Left colon (tissue), 2 donors: ENCODE results near the gene A3GALT2. TPM values are rescaled to one million over a fixed set of nuclear protein-coding genes. Genes with fewer than 3 reads are reported as not detected.

ENCODE experiments used
- ATAC-seq: fragments of 200-7000 bp; cut with Tn5 transposase; one replicate; pipeline ENCODE4 v1.9.1; 2020; ENCODE audit warnings: mild to moderate bottlenecking, moderate library complexity
- DNase-seq, 2 donors: peaks; one replicate each; pipeline ENCODE4 v3.0.0-alpha.2; 2020
- intact Hi-C, 2 donors: fragments of 100-400 bp; cut with DNase I in 1 of 2; cut with micrococcal nuclease in 1 of 2; formaldehyde crosslinking; loops; one replicate each; pipeline versions ENCODE4 v1.11.2 to v1.14.0; 2022; cut with DNase I, micrococcal nuclease
- microRNA-seq, 2 donors: library from miRNA; unstranded; fragments of <30 nt; microRNA quantifications; one replicate each; pipeline versions ENCODE4 v1.1.0 to v1.2.0, GENCODE V29; 2020
- total RNA-seq, 2 donors: library from RNA; stranded (reverse); fragmentation: NEBNext Ultra II Directional; extraction: Animal tissue kit (Norgen Biotek cat#: 25700); gene quantifications; one replicate each; pipeline ENCODE4 v1.2.1, GENCODE V29; 2021
- donor health status: DM: no; HTN: no; CAD: no.
- donor health status: DM: yes; HTN: yes; CAD: no.

The A3GALT2 gene
- total RNA-seq, 2 donors from 2014 or later: not detected

DNA sequence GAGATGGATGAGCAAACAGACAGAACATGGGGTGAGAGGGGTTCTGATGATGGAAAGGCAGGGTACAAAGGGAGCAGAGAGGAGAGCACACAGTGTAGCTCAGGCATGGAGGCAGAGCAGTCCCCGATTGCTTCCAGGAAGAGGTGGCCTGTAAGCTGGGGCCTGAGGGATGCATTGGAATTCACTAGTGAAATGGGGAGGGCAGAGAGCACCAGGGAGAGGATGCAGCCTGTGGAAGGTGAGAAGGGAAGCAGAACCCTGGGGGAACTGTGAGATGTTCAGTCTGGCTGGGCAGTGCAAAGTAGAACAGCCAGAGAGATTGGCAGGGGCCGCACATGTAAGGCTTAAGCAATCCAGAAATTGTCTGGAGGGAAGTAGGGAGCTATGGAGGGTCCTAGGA lies 52.4 kb downstream of the A3GALT2 start:
- intact Hi-C loops: no loop called here
- no peak for DNase-seq
- ATAC-seq: no peak

DNA sequence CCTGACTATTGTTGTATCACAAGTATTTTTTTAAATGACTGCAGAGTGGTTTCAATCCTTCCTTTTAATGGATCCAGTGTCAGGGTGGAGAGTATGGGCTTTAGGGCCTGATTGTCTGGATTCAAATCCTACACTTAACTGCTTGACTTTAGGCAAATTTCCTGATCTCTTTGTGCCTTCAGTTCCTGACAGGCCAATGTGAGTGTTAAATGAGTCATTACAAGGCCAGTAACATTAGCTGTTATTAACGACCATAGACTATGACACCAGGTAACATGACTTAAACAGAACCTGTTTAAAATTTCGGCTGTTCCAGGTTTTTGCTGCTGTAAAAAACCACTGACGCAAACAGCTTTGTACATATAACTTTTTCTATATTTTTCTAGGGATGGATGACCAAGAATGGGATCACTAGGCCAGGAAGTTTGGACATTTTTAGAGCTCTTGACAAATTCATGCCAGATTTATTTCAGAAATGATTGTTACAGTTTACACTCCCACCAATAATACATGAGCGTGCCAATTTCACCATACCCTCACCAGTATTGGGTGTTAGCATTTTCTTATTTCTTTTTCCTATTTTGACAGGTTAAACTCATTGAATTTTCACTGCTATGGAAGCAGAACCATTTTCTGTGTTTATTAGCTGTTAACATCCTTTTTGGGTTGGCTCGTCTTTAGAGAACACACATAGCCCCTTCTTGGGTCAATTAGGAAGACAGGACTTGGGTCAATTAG lies 53.3 kb downstream of the A3GALT2 start:
- DNase-seq: no peak
- ATAC-seq: no peak
- intact Hi-C loops: no loop called here

DNA sequence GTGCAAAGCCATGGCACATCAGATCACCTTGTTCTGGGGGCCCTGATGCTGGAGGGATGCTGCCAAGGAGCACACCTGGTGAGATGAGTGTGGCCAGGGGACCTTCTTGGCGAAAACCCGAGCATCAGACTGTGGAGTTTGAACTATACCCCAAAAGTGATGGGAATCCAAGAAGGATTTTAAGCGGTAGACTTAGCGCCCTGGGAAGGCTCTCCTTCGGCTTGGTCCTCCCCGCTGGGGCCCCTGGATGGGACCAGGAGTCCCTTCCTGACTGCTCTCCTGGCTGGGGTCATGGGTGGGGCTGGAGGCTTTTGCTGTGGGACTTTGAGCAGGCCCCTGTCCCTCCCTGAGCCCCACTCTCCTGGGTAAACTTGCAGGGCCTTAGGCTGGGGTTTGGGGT lies 54.1 kb downstream of the A3GALT2 start:
- no peak for ATAC-seq

DNA sequence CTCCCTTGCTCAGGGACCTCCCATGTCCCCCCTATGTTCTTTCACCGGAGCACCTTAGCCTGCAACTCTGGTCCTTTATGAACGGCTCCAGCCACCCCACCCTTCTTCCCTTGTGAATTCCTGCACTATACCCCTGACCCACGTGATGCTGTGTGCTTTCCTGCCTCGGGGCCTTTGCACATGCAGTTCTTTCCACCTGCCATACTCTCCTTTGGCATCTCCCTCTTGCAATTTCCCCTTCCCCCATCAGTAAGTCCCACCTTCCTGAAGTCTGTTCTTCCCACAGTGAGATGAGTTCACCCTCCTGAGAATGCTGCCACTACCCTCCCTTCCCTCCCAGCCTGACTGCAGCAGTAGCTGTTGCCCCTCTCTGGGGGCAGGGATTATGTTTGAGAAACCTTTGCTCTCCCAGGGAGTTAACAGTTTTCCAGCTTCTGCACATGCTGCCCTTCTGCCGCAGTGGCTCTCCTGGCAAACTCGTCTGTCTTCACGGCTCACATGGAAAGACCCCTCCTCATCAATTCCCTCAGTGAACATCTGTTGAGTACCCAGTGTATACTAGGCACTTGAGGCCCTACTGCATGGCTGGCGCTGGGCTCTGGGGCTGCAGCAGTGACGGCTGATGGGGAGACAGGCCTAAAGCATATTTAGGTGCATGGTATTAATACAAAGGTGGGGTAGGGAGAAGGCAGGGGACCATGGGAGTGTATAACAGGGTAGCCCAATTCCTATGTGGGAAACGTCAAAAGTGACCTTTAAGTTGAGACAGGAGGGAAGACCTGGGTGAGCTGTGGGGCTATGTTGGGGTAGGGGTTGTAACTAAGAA lies 54.9 kb downstream of the A3GALT2 start:
- ATAC-seq (no peak), DNase-seq (no peak)
- intact Hi-C loops: no loop called here

More for the DNA sequence above, 54.1 kb downstream of the A3GALT2 start:
- DNase-seq: no peak
- intact Hi-C loops: no loop called here

DNA sequence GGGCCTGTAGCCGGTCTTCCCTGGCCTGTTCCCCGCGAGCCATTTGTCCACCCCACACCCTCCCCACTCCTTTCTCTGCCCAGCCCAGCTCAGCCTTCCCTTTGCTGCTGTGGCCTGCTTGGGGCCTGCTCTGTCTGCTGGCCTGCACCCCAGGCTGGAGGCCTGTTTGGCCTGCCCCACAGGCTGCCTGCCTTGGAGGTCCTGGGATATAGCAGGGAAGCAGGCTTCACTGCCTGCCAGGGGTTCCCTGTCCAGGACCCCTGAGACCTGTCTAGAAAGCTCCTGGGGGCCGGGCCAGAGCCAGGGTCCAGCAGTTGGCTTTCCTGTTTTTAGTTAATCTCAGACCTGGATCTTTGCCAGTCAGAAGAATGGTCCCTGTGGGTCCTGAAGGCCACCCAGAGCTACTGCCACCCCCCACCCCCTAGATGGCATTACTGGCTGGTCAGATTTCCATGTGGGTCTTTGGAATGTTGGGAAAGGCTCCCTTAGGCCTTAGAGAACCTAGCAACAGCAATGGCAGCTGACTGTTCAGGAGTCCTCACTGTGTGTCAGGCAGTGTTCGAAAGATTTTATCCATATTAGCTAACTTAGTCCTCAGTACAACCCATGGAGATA lies 56.9 kb downstream of the A3GALT2 start:
- no peak for ATAC-seq
- no peak for DNase-seq
- intact Hi-C loops: no loop called here

DNA sequence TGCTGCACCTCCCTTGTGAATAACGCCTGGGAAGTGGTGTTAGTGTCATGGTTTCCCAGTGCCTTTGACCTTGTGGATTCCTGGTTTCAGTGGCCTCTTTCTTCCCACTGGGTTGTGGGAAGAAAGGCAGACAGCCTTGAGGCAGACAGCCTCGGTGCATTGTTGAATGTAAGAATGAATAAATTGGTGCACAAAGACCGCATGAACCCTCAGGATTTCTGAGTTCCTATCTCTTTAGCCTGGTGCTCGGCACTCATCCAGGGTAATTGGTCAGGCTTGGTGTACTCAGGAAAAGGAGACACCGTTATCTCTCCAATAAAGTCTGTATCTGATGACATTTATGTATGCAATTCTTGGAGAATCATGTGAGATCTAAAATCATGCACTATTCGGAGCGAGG lies 59.6 kb downstream of the A3GALT2 start:
- DNase-seq (no peak), ATAC-seq (no peak)
- intact Hi-C loops: no loop called here

DNA sequence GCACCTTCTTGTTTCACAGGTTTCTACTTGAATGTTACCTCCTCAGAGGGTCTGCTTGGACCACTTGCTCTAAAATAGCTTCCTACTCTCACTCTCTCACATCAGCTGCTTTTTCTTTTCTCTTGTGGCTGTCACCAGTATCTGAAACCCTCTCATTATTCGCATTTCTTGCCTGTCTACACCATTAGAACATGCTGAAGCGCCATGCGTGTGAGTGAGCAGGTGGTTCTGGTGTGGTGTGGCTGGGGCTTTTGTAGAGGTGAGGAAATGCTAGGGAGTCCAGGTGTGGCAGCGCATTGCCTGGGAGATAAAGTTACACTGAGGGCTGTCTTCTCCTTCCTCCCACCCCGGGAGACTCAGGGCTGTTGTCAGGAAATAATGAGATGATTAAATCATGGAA lies 60.5 kb downstream of the A3GALT2 start:
- intact Hi-C loops: no loop called here
- ATAC-seq (no peak), DNase-seq (no peak)

DNA sequence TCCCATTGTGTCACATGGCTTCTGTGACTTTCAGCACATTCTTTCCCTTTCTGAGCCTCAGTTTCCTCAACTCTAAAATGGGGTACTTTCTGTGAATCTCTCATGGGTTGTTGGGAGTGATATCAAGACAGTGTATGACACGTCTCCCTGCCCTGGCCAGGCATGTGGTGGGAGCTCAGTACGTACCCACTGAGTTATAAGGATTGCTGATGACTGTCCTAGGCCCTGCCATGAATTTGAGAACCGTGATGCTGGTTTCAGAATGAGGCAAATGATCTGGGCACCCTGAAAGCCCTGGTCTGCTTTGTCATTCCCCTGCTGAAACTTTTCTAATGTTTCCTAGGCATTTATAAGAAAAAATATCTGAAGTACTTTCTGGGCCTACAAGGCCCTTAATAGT lies 61.0 kb downstream of the A3GALT2 start:
- ATAC-seq (no peak), DNase-seq (no peak)
- intact Hi-C loops: no loop called here

DNA sequence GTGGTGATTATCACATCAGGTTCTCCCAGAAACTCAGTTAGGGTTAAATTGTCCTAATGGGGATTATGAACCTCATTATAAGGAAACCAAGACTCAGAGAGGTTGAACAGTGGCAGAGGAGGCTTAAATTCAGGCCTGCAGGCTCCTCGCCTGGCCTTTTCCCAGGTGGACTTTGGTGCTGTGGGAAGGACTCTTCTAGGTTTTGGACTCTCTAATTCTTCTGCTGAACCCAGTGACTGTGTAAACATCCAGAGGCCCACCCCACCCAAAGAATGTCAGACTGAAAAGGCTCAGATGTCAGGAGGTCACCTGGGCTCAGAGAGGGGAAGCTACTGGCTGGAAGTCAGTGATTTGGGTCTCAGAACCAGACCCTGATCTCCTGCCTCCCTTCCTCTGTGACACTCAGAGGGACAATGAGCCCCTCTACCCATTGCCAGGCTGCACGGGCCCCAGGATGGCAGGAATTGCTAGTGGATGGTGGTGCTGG lies 62.1 kb downstream of the A3GALT2 start:
- ATAC-seq (no peak), DNase-seq (no peak)
- intact Hi-C loops: no loop called here

DNA sequence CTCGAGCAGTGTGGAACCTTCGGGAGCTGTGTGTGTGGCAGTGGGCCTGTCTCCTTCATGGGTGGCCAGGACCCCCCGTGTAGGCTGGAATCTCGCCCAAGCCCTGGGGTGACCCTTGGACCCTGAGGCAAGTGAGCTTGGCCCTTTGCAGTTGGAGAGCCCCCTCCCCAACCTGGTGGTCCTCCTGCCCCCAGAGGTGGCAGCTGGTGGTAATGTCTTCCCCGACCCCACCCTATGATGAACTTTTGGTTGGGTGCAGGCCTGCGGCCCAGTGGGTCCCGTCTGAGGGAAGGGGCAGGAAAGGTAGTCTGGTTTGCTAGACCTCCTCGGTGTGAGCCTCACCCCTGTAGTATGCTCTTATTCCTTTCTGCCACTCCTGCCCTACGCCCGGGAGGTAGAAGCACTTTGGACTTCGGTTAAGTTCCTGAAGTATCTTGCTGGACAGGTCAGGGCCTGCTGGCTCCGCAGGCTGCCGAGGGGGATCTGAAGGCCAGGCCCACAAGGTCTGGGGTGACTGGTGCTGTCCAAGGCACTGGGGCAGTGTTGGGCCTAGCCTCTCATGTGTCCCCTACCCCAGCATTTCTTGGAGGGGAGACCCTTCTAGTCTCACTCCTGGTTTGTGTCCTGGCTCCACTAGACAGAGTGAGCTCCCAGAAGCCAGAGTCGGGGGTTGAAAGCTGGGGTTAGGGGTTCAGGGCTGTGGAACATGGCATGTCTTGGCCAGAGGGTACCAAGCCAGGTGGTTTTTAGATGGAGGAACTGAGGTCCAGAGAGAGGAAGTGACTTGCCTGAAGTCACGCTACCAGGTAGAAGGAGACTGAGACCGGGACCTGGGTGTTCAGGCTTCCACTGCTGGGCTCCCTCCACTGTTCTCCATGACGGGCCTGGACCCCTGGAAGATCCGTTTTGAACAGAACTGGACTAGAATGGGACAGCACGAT lies 62.9 kb downstream of the A3GALT2 start:
- peak; percentile 56 for ATAC-seq
- DNase-seq: peak; percentile 37 to 52
- intact Hi-C loops: no loop called here

DNA sequence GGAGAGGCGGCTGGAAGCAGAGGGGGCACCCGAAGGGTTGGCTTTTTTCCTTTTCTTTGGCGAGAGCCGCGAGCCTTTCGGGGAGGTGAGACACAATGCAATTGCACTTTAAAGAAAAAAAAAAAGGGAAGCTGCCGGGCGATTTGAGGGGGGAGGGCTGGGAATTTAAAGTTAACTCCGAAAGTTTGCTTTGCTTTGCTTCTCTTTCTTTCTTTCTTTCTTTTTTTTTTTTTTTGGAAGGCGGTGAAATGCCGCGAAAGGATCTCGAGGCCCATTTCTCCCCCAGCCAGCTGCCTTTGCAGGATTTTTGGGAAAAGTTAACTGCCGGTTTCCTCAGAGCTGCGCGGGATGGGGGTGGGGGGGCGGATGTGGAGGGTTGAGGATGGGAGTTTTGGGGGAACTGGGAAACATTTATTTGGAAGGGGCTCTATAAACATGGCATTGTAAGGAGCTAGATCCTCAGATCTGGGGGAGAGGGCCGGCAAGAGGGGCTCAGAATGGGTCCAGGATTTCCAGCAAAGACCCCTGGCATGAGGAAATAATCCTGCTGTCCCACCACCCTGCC lies 63.6 kb downstream of the A3GALT2 start:
- DNase-seq (peak in 1 of 2 donors; percentile 28), ATAC-seq (no peak)
- intact Hi-C loops: no loop called here

Small RNA genes within 50 kb of the gene (microRNA-seq; reads per million reads assigned to microRNA genes)
- 37.9 to 54.4 reads per million in 2 donors for gene MIR3605

Other genes with a start within 250 kb of the A3GALT2 start
- 10 to 100 TPM; 10.1 to 22.7 TPM for gene AZIN2, start 239.9 kb downstream of the A3GALT2 start, total RNA-seq
- gene TRIM62, start 139.1 kb downstream of the A3GALT2 start, total RNA-seq: 1 to 10 TPM; 4.5 to 6.7 TPM
- 10 to 100 TPM in 1 of 2 donors, 1 to 10 TPM in 1; 8.1 to 14.7 TPM for gene ZNF362, start 64.6 kb downstream of the A3GALT2 start, total RNA-seq
- 10 to 100 TPM; 48.7 to 59.4 TPM for gene PHC2, start 110.0 kb upstream of the A3GALT2 start, total RNA-seq
- 1 to 10 TPM; 5.0 to 5.3 TPM for gene ZSCAN20, start 151.5 kb upstream of the A3GALT2 start, total RNA-seq